Liver (tissue), 9 donors: ENCODE data around the gene MSI2. TPM values are rescaled to one million over a fixed set of nuclear protein-coding genes. Genes with fewer than 3 reads are reported as not detected.

ENCODE experiments used
- DNase-seq: peaks from one replicate; pipeline ENCODE4 v3.0.0-alpha.2; 2017; ENCODE audit warnings: low spot score
- H3K27ac ChIP-seq, 2 donors: one replicate each; pipeline ENCODE4 v1.7.0; 2013; ENCODE audit warnings: inconsistent platforms in 2 of 2, low read length in 2 of 2, control low read depth in 1 of 2, low read depth in 1 of 2, mild to moderate bottlenecking in 1 of 2
- H3K27me3 ChIP-seq, 4 donors: one replicate each; pipeline versions ENCODE4 v1.6.1 to v1.7.0; 2013; ENCODE audit warnings: low read length in 3 of 4, inconsistent platforms in 1 of 4, mild to moderate bottlenecking in 1 of 4, moderate library complexity in 1 of 4; ENCODE audit not compliant: control insufficient read depth in 4 of 4, insufficient read depth in 4 of 4
- H3K36me3 ChIP-seq, 4 donors: one replicate each; pipeline versions ENCODE4 v1.6.1 to v1.7.0; 2013; ENCODE audit warnings: low read length in 3 of 4, mild to moderate bottlenecking in 3 of 4, low read depth in 1 of 4, moderate library complexity in 1 of 4; ENCODE audit not compliant: control insufficient read depth in 4 of 4, insufficient read depth in 3 of 4
- H3K4me1 ChIP-seq, 4 donors: one replicate each; pipeline versions ENCODE4 v1.6.1 to v1.7.0; 2013; ENCODE audit warnings: low read length in 3 of 4, mild to moderate bottlenecking in 3 of 4, moderate library complexity in 1 of 4; ENCODE audit not compliant: control insufficient read depth in 4 of 4, insufficient read depth in 4 of 4
- H3K4me3 ChIP-seq, 3 donors: one replicate each; pipeline versions ENCODE4 v1.6.1 to v1.7.0; 2013; ENCODE audit warnings: low read length in 3 of 3, control low read depth in 1 of 3, low read depth in 1 of 3, mild to moderate bottlenecking in 1 of 3
- H3K9ac ChIP-seq, 2 donors: one replicate each; pipeline ENCODE4 v1.7.0; 2013; ENCODE audit warnings: low read length in 2 of 2, mild to moderate bottlenecking in 2 of 2, moderate library complexity in 2 of 2, control low read depth in 1 of 2, low read depth in 1 of 2
- H3K9me3 ChIP-seq, 4 donors: one replicate each; pipeline versions ENCODE4 v1.6.1 to v1.7.0; 2013; ENCODE audit warnings: low read length in 3 of 4; ENCODE audit not compliant: control insufficient read depth in 4 of 4
- ATF3 ChIP-seq: IDR thresholded peaks from 2 replicates; pipeline ENCODE4 v1.6.1; 2016; ENCODE audit warnings: antibody characterized with exemption
- CTCF ChIP-seq: fragments of 150-350 bp; IDR thresholded peaks from 2 replicates; pipeline ENCODE4 v1.5.1; 2017; ENCODE audit warnings: improper control_type of control experiment, low read depth, low read length; ENCODE audit not compliant: missing input control
- EGR1 ChIP-seq, 2 donors: IDR thresholded peaks; 2 replicates each; pipeline ENCODE4 v1.6.1; 2016 to 2018; ENCODE audit warnings: antibody characterized with exemption in 2 of 2, low read depth in 2 of 2
- FOXA1 ChIP-seq: IDR thresholded peaks from 2 replicates; pipeline ENCODE4 v1.6.1; 2016; ENCODE audit warnings: antibody characterized with exemption
- FOXA2 ChIP-seq: IDR thresholded peaks from 2 replicates; pipeline ENCODE4 v1.6.1; 2016; ENCODE audit warnings: antibody characterized with exemption
- GABPA ChIP-seq, 2 donors: IDR thresholded peaks in 1 of 2; conservative IDR thresholded peaks in 1 of 2; 2 replicates each; pipeline ENCODE4 v1.6.1; 2016; ENCODE audit warnings: antibody characterized with exemption in 2 of 2, mild to moderate bottlenecking in 1 of 2, moderate library complexity in 1 of 2
- HNF4A ChIP-seq, 2 donors: conservative IDR thresholded peaks; 2 replicates each; pipeline ENCODE4 v1.6.1; 2016; ENCODE audit warnings: antibody characterized with exemption in 2 of 2, mild to moderate bottlenecking in 2 of 2
- HNF4G ChIP-seq: IDR thresholded peaks from 2 replicates; pipeline ENCODE4 v1.6.1; 2016; ENCODE audit warnings: antibody characterized with exemption
- JUND ChIP-seq, 2 donors: IDR thresholded peaks; 2 replicates each; pipeline ENCODE4 v1.6.1; 2016; ENCODE audit warnings: antibody characterized with exemption in 2 of 2
- MAX ChIP-seq: IDR thresholded peaks from 2 replicates; pipeline ENCODE4 v1.6.1; 2016; ENCODE audit warnings: antibody characterized with exemption
- NR2F2 ChIP-seq: IDR thresholded peaks from 2 replicates; pipeline ENCODE4 v1.6.1; 2016; ENCODE audit warnings: antibody characterized with exemption
- RAD21 ChIP-seq, 2 donors: IDR thresholded peaks; 2 replicates each; pipeline ENCODE4 v1.6.1; 2016; ENCODE audit warnings: antibody characterized with exemption in 2 of 2, mild to moderate bottlenecking in 2 of 2
- REST ChIP-seq: IDR thresholded peaks from 2 replicates; pipeline ENCODE4 v1.6.1; 2016; ENCODE audit warnings: antibody characterized with exemption, mild to moderate bottlenecking
- RXRA ChIP-seq, 2 donors: IDR thresholded peaks; 2 replicates each; pipeline ENCODE4 v1.6.1; 2017 to 2018; ENCODE audit warnings: antibody characterized with exemption in 2 of 2, mild to moderate bottlenecking in 1 of 2
- SP1 ChIP-seq: IDR thresholded peaks from 2 replicates; pipeline ENCODE4 v1.6.1; 2018; ENCODE audit warnings: antibody characterized with exemption, mild to moderate bottlenecking
- TAF1 ChIP-seq: conservative IDR thresholded peaks from 2 replicates; pipeline ENCODE4 v1.6.1; 2016; ENCODE audit warnings: antibody characterized with exemption, mild to moderate bottlenecking
- YY1 ChIP-seq: IDR thresholded peaks from 2 replicates; pipeline ENCODE4 v1.6.1; 2016; ENCODE audit warnings: antibody characterized with exemption, mild to moderate bottlenecking
- ZBTB33 ChIP-seq: IDR thresholded peaks from 2 replicates; pipeline ENCODE4 v1.6.1; 2016; ENCODE audit warnings: antibody characterized with exemption
- WGBS: extraction: QIAGEN DNeasy Blood & Tissue Kit; methylation state at CpG from one replicate; pipeline ENCODE4 v1.1.7; 2013; 5-methylcytosine and 5-hydroxymethylcytosine counted together
- polyA plus RNA-seq, 2 donors: library from polyadenylated mRNA; stranded (reverse) in 1 of 2; unstranded in 1 of 2; fragments of 200-250 nt in 1 of 2; fragments of >200 nt in 1 of 2; fragmentation: Nextera tagmentation in 1 of 2; extraction: Ambion mirVana in 1 of 2; gene quantifications; one replicate each; pipeline versions ENCODE4 v1.2.1 to v1.2.3, GENCODE V29; 2013 to 2015
- total RNA-seq, 2 donors: library from RNA; depleted of rRNA; stranded (reverse); fragments of >200 nt; gene quantifications; one replicate each; pipeline ENCODE4 v1.2.3, GENCODE V29; 2014
- donor health status: healthy.
- donor health status: healthy.
- donor health status: healthy.
- donor health status: healthy.
- donor health status: healthy.

MSI2 gene
- total and polyA plus RNA-seq, 4 donors: 5.7 to 15.6 (median 9.2) TPM

- H3K36me3 ChIP-seq: peaks cover 0 to 2% (median 0%) of the 10 kb centered on the region in 4 donors
- H3K27ac ChIP-seq: no peak overlapping the region
- no peak overlapping the region for H3K4me3 ChIP-seq
- H3K27me3 ChIP-seq: no peaks in the 10 kb centered on the region
- WGBS: 83% methylated on average over 8 of the region's 8 CpGs
- peak; percentile 17 for DNase-seq
- TF ChIP-seq ZBTB33 (no peak), HNF4A (conservative IDR thresholded peaks at IDR 0.05) (no peak), ATF3 (no peak), FOXA2 (no peak), GABPA (IDR thresholded peaks at IDR 0.05 in 1 of 2, conservative IDR thresholded peaks at IDR 0.05 in 1 of 2) (no peak), RXRA (IDR thresholded peaks at IDR 0.05) (no peak), SP1 (no peak), YY1 (no peak)
- H3K9ac ChIP-seq: no peak overlapping the region
- H3K9me3 ChIP-seq: no peaks in the 10 kb centered on the region
- H3K4me1 ChIP-seq: no peaks in the 10 kb centered on the region
Observed at GRCh38 chr17:57670769-57671569, 414.6 kb downstream of the MSI2 start.

- peak; percentile 70 for DNase-seq
- peaks cover 0 to 2% (median 0%) of the 10 kb centered on the region in 4 donors for H3K36me3 ChIP-seq
- H3K9ac ChIP-seq: no peak overlapping the region
- TF ChIP-seq GABPA (IDR thresholded peaks at IDR 0.05 in 1 of 2, conservative IDR thresholded peaks at IDR 0.05 in 1 of 2) (no peak), FOXA2 (no peak), YY1 (no peak), NR2F2 (peak; percentile 38), ZBTB33 (no peak), JUND (IDR thresholded peaks at IDR 0.05) (no peak), REST (no peak), HNF4A (conservative IDR thresholded peaks at IDR 0.05) (no peak), TAF1 (no peak), SP1 (no peak), EGR1 (IDR thresholded peaks at IDR 0.05; ENCODE audit: low read depth in 2 of 2) (no peak), FOXA1 (no peak), ATF3 (no peak), RAD21 (IDR thresholded peaks at IDR 0.05) (peak; percentile 93 to 96), HNF4G (no peak), CTCF (peak; percentile 84), RXRA (IDR thresholded peaks at IDR 0.05) (peak in 1 of 2 donors; percentile 45), MAX (no peak)
- H3K27ac ChIP-seq: no peak overlapping the region
- H3K4me1 ChIP-seq: no peaks in the 10 kb centered on the region
- no peaks in the 10 kb centered on the region for H3K27me3 ChIP-seq
- no peak overlapping the region for H3K4me3 ChIP-seq
- WGBS: 39% methylated on average over 21 of the region's 21 CpGs
- no peaks in the 10 kb centered on the region for H3K9me3 ChIP-seq
Observed at GRCh38 chr17:57671667-57672632, 415.6 kb downstream of the MSI2 start.
